SU-DHL-6 (cell line): ENCODE results near the gene MICAL2.

Experiments used
- H2AFZ ChIP-seq: fragments of 200-600 bp; sonication (generic); 2 replicates; pipeline ENCODE4 v1.6.1; 2014; ENCODE audit warnings: low read depth, mild to moderate bottlenecking, moderate library complexity, mixed read lengths, antibody characterized with exemption, low read length; ENCODE audit not compliant: severe bottlenecking
- H3F3A ChIP-seq: fragments of 200-600 bp; shearing (Covaris generic); 2 replicates; pipeline ENCODE4 v1.6.0; 2016; ENCODE audit warnings: antibody characterized with exemption, mild to moderate bottlenecking; ENCODE audit not compliant: insufficient read depth
- H3K27ac ChIP-seq: fragments of 200-600 bp; sonication (generic); 2 replicates; pipeline ENCODE4 v1.5.1; 2016; ENCODE audit warnings: low read depth, mild to moderate bottlenecking, low read length, moderate library complexity, mixed read lengths
- H3K27me3 ChIP-seq: fragments of 200-600 bp; sonication (generic), shearing (Covaris generic); 2 replicates; pipeline ENCODE4 v1.6.0; 2014; ENCODE audit warnings: mild to moderate bottlenecking, low read length
- H3K36me3 ChIP-seq: fragments of 200-600 bp; sonication (generic); 2 replicates; pipeline ENCODE4 v1.6.1; 2014; ENCODE audit warnings: mild to moderate bottlenecking, low read length, mixed read lengths
- H3K4me2 ChIP-seq: fragments of 300-600, 200-600 bp; shearing (Covaris generic), sonication (generic); 2 replicates; pipeline ENCODE4 v1.6.0; 2014; ENCODE audit warnings: low read length, low read depth, mild to moderate bottlenecking; ENCODE audit not compliant: poor library complexity, severe bottlenecking
- H3K4me3 ChIP-seq: fragments of 200-600 bp; sonication (generic); 2 replicates; pipeline ENCODE4 v1.5.1; 2014; ENCODE audit warnings: antibody characterized with exemption, low read length, mild to moderate bottlenecking, mixed read lengths; ENCODE audit not compliant: insufficient read depth, poor library complexity, severe bottlenecking
- H3K79me2 ChIP-seq: fragments of 200-600 bp; sonication (generic); 2 replicates; pipeline ENCODE4 v1.6.1; 2014; ENCODE audit warnings: mild to moderate bottlenecking, low read length, moderate library complexity; ENCODE audit not compliant: insufficient read depth
- H3K9ac ChIP-seq: fragments of 200-600 bp; sonication (generic); 2 replicates; pipeline ENCODE4 v1.7.0; 2014; ENCODE audit warnings: mild to moderate bottlenecking, low read length
- H3K9me2 ChIP-seq: fragments of 200-600 bp; sonication (generic); replicated peaks from 2 replicates; pipeline ENCODE4 v1.6.1; 2014; ENCODE audit warnings: low read length; ENCODE audit not compliant: insufficient read depth
- H3K9me3 ChIP-seq: fragments of 200-600 bp; sonication (generic); 2 replicates; pipeline ENCODE4 v1.6.1; 2014; ENCODE audit warnings: low read length, mixed read lengths; ENCODE audit not compliant: insufficient read depth
- H4K20me1 ChIP-seq: fragments of 200-600 bp; sonication (generic); 2 replicates; pipeline ENCODE4 v1.6.1; 2014; ENCODE audit warnings: low read depth, mild to moderate bottlenecking, antibody characterized with exemption, low read length, moderate library complexity, mixed read lengths
- EZH2phosphoT487 ChIP-seq: fragments of 200-600 bp; sonication (generic), shearing (Covaris generic); conservative IDR thresholded peaks from 2 replicates; pipeline ENCODE4 v1.6.1; 2018; ENCODE audit warnings: mild to moderate bottlenecking, antibody characterized with exemption, low read length, moderate library complexity, mixed read lengths
- TF ChIP-seq, protein P1 (sequence below): fragments of 200-600 bp; sonication (generic); IDR thresholded peaks from one replicate; pipeline ENCODE4 v1.5.1; 2017; ENCODE audit warnings: antibody characterized with exemption, mild to moderate bottlenecking, low read length, moderate library complexity; ENCODE audit not compliant: insufficient read depth, poor library complexity, severe bottlenecking

Gene MICAL2

DNA sequence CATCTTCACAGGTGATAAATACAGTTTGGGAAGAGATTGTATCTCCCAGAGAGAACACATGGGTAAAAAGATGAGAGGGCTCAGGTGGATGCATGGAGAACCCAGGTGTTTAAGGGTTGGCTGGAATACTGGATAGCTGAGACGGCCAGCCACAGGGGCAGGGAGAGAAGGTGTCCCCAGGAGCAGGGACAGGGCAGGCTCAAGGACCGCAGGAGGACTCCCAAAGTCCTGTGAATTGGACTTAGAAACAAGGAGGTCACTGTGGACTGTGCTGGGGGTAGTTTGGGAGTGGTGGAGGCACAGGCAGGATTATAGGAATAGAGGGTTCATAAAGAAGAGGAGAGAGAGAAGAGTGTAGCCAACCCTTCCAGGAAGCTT lies 163.2 kb downstream of the MICAL2 start:
- Histone ChIP-seq H3K27ac (no peak overlapping the region), H3F3A (no peaks in the 10 kb centered on the region), H2AFZ (no peak overlapping the region), H4K20me1 (no peaks in the 10 kb centered on the region), H3K9me3 (no peaks in the 10 kb centered on the region), H3K79me2 (no peaks in the 10 kb centered on the region), H3K36me3 (no peaks in the 10 kb centered on the region), H3K4me2 (no peak overlapping the region), H3K9ac (no peak overlapping the region), H3K4me3 (no peak overlapping the region), H3K9me2 (no peaks in the 10 kb centered on the region), H3K27me3 (no peaks in the 10 kb centered on the region)
- TF ChIP-seq, protein P1, sequence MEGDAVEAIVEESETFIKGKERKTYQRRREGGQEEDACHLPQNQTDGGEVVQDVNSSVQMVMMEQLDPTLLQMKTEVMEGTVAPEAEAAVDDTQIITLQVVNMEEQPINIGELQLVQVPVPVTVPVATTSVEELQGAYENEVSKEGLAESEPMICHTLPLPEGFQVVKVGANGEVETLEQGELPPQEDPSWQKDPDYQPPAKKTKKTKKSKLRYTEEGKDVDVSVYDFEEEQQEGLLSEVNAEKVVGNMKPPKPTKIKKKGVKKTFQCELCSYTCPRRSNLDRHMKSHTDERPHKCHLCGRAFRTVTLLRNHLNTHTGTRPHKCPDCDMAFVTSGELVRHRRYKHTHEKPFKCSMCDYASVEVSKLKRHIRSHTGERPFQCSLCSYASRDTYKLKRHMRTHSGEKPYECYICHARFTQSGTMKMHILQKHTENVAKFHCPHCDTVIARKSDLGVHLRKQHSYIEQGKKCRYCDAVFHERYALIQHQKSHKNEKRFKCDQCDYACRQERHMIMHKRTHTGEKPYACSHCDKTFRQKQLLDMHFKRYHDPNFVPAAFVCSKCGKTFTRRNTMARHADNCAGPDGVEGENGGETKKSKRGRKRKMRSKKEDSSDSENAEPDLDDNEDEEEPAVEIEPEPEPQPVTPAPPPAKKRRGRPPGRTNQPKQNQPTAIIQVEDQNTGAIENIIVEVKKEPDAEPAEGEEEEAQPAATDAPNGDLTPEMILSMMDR: no peak
- TF ChIP-seq EZH2phosphoT487: no peak

DNA sequence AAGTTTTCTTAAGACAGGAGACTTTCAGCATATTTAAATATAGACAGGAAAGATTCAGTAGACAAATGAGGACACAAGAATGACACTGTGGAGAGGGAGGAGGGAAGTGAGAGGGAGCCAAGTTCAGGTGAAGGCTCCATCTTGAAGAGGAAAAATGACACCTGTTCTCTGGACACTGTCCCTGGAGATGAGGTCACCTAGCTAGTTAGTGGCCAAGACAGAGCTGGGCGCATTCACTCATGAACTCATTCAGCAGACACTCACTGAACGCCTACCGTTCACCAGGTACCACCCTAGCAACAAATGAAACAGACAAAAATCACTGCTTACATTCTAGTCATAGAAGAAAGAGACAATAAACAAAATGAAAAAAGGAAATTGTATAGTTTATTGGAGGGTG lies 163.7 kb downstream of the MICAL2 start:
- Histone ChIP-seq H3K27ac (no peak overlapping the region), H3K4me2 (no peak overlapping the region), H4K20me1 (no peaks in the 10 kb centered on the region), H3K36me3 (no peaks in the 10 kb centered on the region), H3K4me3 (no peak overlapping the region), H3K9ac (no peak overlapping the region), H3K9me2 (no peaks in the 10 kb centered on the region), H3K9me3 (no peaks in the 10 kb centered on the region), H3K79me2 (no peaks in the 10 kb centered on the region), H3K27me3 (no peaks in the 10 kb centered on the region), H2AFZ (no peak overlapping the region), H3F3A (no peaks in the 10 kb centered on the region)
- TF ChIP-seq, protein P1: no peak
- TF ChIP-seq EZH2phosphoT487: no peak

DNA sequence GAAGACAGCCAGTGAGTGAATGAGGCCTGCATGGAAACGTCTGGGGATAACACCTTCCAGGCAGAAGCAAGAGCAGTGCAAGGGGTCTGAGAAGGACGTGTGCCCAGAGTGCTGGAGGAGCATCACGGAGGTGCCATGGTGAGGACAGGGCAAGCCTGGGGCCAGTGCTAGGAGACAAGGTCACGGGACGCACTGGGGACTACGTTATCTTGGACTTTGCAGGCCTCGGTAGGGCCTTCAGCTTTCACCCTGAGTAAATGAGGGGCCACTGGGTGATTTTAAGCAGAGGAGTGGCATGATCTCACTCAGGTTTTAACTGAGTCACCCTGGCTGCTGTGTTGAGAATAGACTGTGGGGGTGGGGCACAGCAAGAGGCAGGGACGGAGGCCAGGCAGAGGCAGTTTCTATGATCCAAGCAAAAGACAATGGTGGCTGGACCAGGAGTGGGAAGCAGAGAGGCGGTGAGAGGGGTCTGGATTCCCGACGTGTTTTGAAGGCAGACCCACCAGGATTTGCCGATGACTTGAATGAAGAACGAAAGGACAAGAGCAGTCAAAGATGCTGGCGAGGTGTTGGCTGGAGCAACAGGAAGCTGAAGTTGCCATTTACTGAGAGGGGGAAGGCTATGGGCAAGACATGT lies 164.3 kb downstream of the MICAL2 start:
- Histone ChIP-seq H3K9me2 (no peaks in the 10 kb centered on the region), H4K20me1 (no peaks in the 10 kb centered on the region), H3K36me3 (no peaks in the 10 kb centered on the region), H3K27me3 (no peaks in the 10 kb centered on the region), H2AFZ (no peak overlapping the region), H3F3A (no peaks in the 10 kb centered on the region), H3K79me2 (no peaks in the 10 kb centered on the region), H3K9ac (no peak overlapping the region), H3K4me3 (no peak overlapping the region), H3K9me3 (no peaks in the 10 kb centered on the region), H3K4me2 (no peak overlapping the region), H3K27ac (no peak overlapping the region)
- TF ChIP-seq, protein P1: no peak
- TF ChIP-seq EZH2phosphoT487: no peak
